HL-60 (cell line): ENCODE measurements around the gene SRRM3.

Experiments
- CTCF ChIP-seq: IDR thresholded peaks from one replicate; pipeline ENCODE4 v1.5.1; 2011; ENCODE audit warnings: low read length, control low read depth, inconsistent platforms; ENCODE audit not compliant: insufficient read depth
- REST ChIP-seq: IDR thresholded peaks from 2 replicates; pipeline ENCODE4 v1.6.1; 2012; ENCODE audit warnings: low read depth; ENCODE audit not compliant: insufficient replicate concordance

- no peak for TF ChIP-seq CTCF
- TF ChIP-seq REST: no peak
Observed at GRCh38 chr7:76267894-76268183, 66.1 kb downstream of the SRRM3 start.
